Measurements from ENCODE around the gene DHRS13.

DHRS13 gene

DNA sequence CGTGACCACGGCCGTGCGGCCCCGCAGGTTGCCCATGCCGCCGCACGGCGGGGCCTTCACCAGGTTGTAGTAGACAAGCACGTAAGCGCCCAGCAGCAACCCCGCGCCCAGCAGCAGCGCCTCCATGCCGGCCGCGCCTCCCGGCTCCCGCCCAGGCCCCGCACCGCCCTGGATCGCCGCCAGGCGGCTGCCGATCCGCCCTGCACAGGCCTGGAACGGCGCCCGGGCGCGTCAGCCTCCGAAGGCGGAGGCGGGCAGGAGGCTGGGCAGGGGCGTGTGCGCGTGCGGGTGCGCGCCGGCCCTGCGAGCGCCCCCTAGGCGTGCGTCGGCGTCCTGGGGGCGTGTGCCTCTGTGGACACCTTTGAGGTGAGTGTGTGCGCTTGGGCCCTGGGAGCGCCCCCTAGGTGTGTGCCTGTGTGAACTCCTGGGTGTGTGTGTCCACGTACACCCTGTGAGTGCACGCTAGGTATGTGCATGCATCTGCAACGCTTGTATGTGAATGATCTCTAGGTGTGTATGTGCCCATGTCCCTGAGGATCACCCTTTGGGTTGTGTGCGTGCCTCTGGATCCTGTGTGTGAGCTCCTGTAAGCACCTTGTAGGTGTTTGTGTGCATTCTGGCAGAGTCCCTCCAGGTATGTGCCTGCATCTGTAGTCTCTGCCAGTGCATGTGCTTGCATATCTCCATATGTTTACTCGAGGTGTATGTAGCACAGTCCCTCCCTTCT is at the start of gene DHRS13:
DHRS13 (minus strand) TSS at position 261 of the 727 bp plus-strand sequence; CDS start at position 126, 135 bp downstream.
- TF ChIP-seq, protein P1, sequence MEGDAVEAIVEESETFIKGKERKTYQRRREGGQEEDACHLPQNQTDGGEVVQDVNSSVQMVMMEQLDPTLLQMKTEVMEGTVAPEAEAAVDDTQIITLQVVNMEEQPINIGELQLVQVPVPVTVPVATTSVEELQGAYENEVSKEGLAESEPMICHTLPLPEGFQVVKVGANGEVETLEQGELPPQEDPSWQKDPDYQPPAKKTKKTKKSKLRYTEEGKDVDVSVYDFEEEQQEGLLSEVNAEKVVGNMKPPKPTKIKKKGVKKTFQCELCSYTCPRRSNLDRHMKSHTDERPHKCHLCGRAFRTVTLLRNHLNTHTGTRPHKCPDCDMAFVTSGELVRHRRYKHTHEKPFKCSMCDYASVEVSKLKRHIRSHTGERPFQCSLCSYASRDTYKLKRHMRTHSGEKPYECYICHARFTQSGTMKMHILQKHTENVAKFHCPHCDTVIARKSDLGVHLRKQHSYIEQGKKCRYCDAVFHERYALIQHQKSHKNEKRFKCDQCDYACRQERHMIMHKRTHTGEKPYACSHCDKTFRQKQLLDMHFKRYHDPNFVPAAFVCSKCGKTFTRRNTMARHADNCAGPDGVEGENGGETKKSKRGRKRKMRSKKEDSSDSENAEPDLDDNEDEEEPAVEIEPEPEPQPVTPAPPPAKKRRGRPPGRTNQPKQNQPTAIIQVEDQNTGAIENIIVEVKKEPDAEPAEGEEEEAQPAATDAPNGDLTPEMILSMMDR (IDR thresholded peaks at IDR 0.05; ENCODE audit: unreplicated experiment in 3 of 3): peak; percentile 87 to 98 (median 97)
- Mint-ChIP-seq H3K9me3 (no peaks in the 10 kb centered on the region), H3K27me3 (ENCODE audit: low read depth) (peaks cover 5% of the 10 kb centered on the region), H3K4me3 (peak within 1 kb of the TSS; percentile 86 to 89 (median 88)), H3K27ac (peak within 1 kb of the TSS in 2 of 3 experiments; percentile 87 to 94), H3K36me3 (ENCODE audit: low read depth) (peaks cover 34% of the 10 kb centered on the region), H3K4me1 (peaks cover 24% of the 10 kb centered on the region)

- no peaks in the 10 kb centered on the region for H3K9me3 Mint-ChIP-seq
- peaks cover 9% of the 10 kb centered on the region for H3K36me3 Mint-ChIP-seq (ENCODE audit: low read depth)
- TF ChIP-seq, protein P1 (IDR thresholded peaks at IDR 0.05; ENCODE audit: unreplicated experiment in 3 of 3): no peak
- no peak overlapping the region for H3K27ac Mint-ChIP-seq
- H3K4me3 Mint-ChIP-seq: no peak overlapping the region
- H3K4me1 Mint-ChIP-seq: peaks cover 9% of the 10 kb centered on the region
- H3K27me3 Mint-ChIP-seq (ENCODE audit: low read depth): no peaks in the 10 kb centered on the region
These were observed 49.4 kb upstream of the DHRS13 start for GRCh38 chr17:28951991-28952975.

- peaks cover 10% of the 10 kb centered on the region for H3K4me1 Mint-ChIP-seq
- peak within 1 kb of the TSS; percentile 96 to 100 (median 99) for H3K27ac Mint-ChIP-seq
- H3K4me3 Mint-ChIP-seq: peak within 1 kb of the TSS; percentile 96 to 98 (median 98)
- H3K36me3 Mint-ChIP-seq (ENCODE audit: low read depth): peaks cover 9% of the 10 kb centered on the region
- TF ChIP-seq, protein P1 (IDR thresholded peaks at IDR 0.05; ENCODE audit: unreplicated experiment in 3 of 3): no peak
- no peaks in the 10 kb centered on the region for H3K27me3 Mint-ChIP-seq (ENCODE audit: low read depth)
- H3K9me3 Mint-ChIP-seq: no peaks in the 10 kb centered on the region
These were observed 48.6 kb upstream of the DHRS13 start, which contains the start of gene PHF12 for GRCh38 chr17:28951428-28951990. TSS of gene PHF12 (minus strand) at chr17:28951518. CDS start at chr17:28950960, 558 bp downstream.

DNA sequence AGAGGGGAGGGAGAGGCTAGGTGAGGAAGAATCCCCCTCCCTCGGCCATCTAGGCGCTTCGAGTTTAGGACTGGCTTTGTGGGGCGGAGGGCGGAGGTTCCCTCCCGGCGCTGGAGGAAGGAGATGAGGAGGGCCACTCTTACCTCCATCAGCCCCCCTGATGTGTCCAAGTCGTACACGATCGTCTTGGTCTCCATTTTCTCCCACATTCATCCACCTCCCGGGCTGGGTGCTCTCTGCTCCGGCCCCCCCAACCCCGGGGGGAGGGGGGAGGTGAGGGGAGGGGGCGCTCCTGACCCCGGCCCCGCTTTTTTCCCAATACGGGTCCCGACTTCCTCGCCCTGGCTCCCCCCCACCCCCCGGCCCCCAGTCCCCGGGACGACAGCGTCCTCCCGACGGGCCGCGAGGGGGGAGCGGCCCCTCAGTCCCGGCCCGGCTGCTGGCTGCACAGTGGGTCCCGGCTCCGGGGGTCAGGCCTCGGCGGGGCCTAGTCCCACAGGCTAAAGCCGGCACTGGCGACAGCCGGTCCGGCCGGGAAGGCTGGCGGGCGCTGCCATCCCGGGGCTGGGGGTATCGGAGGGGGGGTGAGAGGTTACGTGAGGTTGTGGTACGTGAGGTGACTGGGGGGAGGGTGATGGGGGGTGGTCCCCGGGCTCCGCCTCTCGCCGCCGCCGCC is 48.0 kb upstream of the DHRS13 start:
- TF ChIP-seq, protein P1 (IDR thresholded peaks at IDR 0.05; ENCODE audit: unreplicated experiment in 3 of 3): no peak
- peaks cover 16% of the 10 kb centered on the region for H3K4me1 Mint-ChIP-seq
- H3K27ac Mint-ChIP-seq: peak overlapping the region; percentile 96 to 100 (median 99)
- no peaks in the 10 kb centered on the region for H3K27me3 Mint-ChIP-seq (ENCODE audit: low read depth)
- peaks cover 15% of the 10 kb centered on the region for H3K36me3 Mint-ChIP-seq (ENCODE audit: low read depth)
- no peaks in the 10 kb centered on the region for H3K9me3 Mint-ChIP-seq
- H3K4me3 Mint-ChIP-seq: peak overlapping the region; percentile 96 to 98 (median 98)

DNA sequence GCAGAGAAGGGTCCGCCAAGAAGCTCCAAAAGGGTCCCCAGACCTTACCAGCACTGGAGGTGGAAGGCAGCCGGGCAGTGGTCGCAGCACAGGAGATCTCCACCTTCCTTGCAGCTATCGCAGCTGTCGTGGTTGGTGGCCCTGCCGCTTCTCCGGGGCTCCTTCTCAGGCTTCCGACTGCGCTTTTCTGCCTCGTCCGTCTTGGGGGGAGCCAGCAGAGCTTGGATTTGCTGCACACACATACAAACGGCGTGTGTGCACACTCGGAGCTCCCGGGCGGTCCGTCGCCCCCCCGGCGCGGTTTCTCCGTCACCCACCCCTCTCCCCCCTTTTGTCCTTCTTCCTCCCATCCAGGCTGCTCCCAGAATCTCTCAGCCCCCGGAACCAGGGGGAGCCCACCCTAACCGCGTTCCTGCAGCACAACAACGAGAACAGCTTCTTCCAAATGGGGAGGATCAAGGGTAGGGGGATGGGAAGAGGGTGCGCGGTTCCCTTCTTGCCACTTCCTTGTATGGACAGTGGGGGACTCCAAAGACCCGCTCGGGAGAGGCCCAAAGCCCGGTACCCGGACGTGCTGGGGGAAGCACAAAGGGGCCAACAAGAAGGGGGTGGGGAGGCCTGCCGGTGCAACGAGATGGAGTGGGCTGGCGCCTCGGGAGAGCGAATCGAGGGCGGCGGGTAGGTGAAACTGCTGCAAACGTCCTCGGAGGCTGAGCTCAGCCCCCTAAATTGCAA is 47.3 kb upstream of the DHRS13 start:
- peak overlapping the region; percentile 96 to 98 (median 98) for H3K4me3 Mint-ChIP-seq

More for the DNA sequence above, 47.3 kb upstream of the DHRS13 start:
- Mint-ChIP-seq H3K27me3 (ENCODE audit: low read depth) (no peaks in the 10 kb centered on the region), H3K36me3 (ENCODE audit: low read depth) (peaks cover 18% of the 10 kb centered on the region), H3K9me3 (no peaks in the 10 kb centered on the region), H3K27ac (peak overlapping the region; percentile 96 to 100 (median 99)), H3K4me1 (peaks cover 20% of the 10 kb centered on the region)
- TF ChIP-seq, protein P1 (IDR thresholded peaks at IDR 0.05; ENCODE audit: unreplicated experiment in 3 of 3): no peak
